IMR-90 (cell line): ENCODE results near the gene SNAPC2. TPM values are rescaled to one million over a fixed set of nuclear protein-coding genes. Genes with fewer than 3 reads are reported as not detected.

Source experiments
- polyA plus RNA-seq, 3 experiments: library from polyadenylated mRNA; depleted of rRNA; stranded (reverse); fragments of >200 nt; gene quantifications; 2 replicates each; pipeline ENCODE4 v1.2.3, GENCODE V29; 2012; ENCODE audit warnings: low replicate concordance in 1 of 3
- total RNA-seq: library from RNA; depleted of rRNA; stranded (reverse); fragments of >200 nt; gene quantifications from 2 replicates; pipeline ENCODE4 v1.2.3, GENCODE V29; 2012; rRNA removed

Gene SNAPC2
- total and polyA plus RNA-seq, 2 of the 4 experiments (the other 2 are of a cell fraction): 12.5 to 29.2 TPM

Other genes starting within 250 kb of the SNAPC2 start
- not detected in 2 replicates for gene MCEMP1, start 243.2 kb upstream of the SNAPC2 start, total RNA-seq
- gene MCEMP1, start 243.2 kb upstream of the SNAPC2 start, polyA plus RNA-seq (2012; rRNA removed): 0.15 TPM in 1 of 2 replicates, not detected in the other
- 54.7 and 73.0 TPM in 2 replicates for gene TRAPPC5, start 239.5 kb upstream of the SNAPC2 start, total RNA-seq
- 109 and 185 TPM in 2 replicates for gene TRAPPC5, start 239.5 kb upstream of the SNAPC2 start, polyA plus RNA-seq (2012; rRNA removed)
- not detected in 2 replicates for gene FCER2, start 218.2 kb upstream of the SNAPC2 start, total RNA-seq
- not detected in 2 replicates for gene FCER2, start 218.2 kb upstream of the SNAPC2 start, polyA plus RNA-seq (2012; rRNA removed)
- not detected in 2 replicates for gene CLEC4G, start 188.2 kb upstream of the SNAPC2 start, total RNA-seq
- gene CLEC4G, start 188.2 kb upstream of the SNAPC2 start, polyA plus RNA-seq (2012; rRNA removed): not detected in 2 replicates
- gene CD209, start 172.8 kb upstream of the SNAPC2 start, total RNA-seq: not detected in 2 replicates
- gene CD209, start 172.8 kb upstream of the SNAPC2 start, polyA plus RNA-seq (2012; rRNA removed): not detected in 2 replicates
- not detected in 2 replicates for gene CLEC4M, start 157.1 kb upstream of the SNAPC2 start, total RNA-seq
- gene CLEC4M, start 157.1 kb upstream of the SNAPC2 start, polyA plus RNA-seq (2012; rRNA removed): not detected in 2 replicates
- 12.7 and 15.0 TPM in 2 replicates for gene EVI5L, start 90.1 kb upstream of the SNAPC2 start, total RNA-seq
- gene EVI5L, start 90.1 kb upstream of the SNAPC2 start, polyA plus RNA-seq (2012; rRNA removed): 14.6 and 15.0 TPM in 2 replicates
- not detected in 2 replicates for gene PRR36, start 45.9 kb upstream of the SNAPC2 start, total RNA-seq
- 0.02 and 0.06 TPM in 2 replicates for gene PRR36, start 45.9 kb upstream of the SNAPC2 start, polyA plus RNA-seq (2012; rRNA removed)
- 6.9 and 7.2 TPM in 2 replicates for gene LRRC8E, start 31.8 kb upstream of the SNAPC2 start, total RNA-seq
- 6.4 and 6.9 TPM in 2 replicates for gene LRRC8E, start 31.8 kb upstream of the SNAPC2 start, polyA plus RNA-seq (2012; rRNA removed)
- gene MAP2K7, start 16.5 kb upstream of the SNAPC2 start, total RNA-seq: 3.9 and 4.1 TPM in 2 replicates
- 15.6 TPM in 2 replicates for gene MAP2K7, start 16.5 kb upstream of the SNAPC2 start, polyA plus RNA-seq (2012; rRNA removed)
- gene TGFBR3L, start 5.5 kb upstream of the SNAPC2 start, total RNA-seq: not detected in 2 replicates
- gene TGFBR3L, start 5.5 kb upstream of the SNAPC2 start, polyA plus RNA-seq (2012; rRNA removed): 0.94 and 2.2 TPM in 2 replicates
- gene CTXN1, start 5.8 kb downstream of the SNAPC2 start, total RNA-seq: 0.36 and 0.56 TPM in 2 replicates
- 7.4 and 12.8 TPM in 2 replicates for gene CTXN1, start 5.8 kb downstream of the SNAPC2 start, polyA plus RNA-seq (2012; rRNA removed)
- 37.6 and 43.0 TPM in 2 replicates for gene TIMM44, start 23.3 kb downstream of the SNAPC2 start, total RNA-seq
- 52.3 and 65.3 TPM in 2 replicates for gene TIMM44, start 23.3 kb downstream of the SNAPC2 start, polyA plus RNA-seq (2012; rRNA removed)
- 56.9 and 59.0 TPM in 2 replicates for gene ELAVL1, start 85.3 kb downstream of the SNAPC2 start, total RNA-seq
- 51.3 and 55.6 TPM in 2 replicates for gene ELAVL1, start 85.3 kb downstream of the SNAPC2 start, polyA plus RNA-seq (2012; rRNA removed)
- gene CCL25, start 132.4 kb downstream of the SNAPC2 start, total RNA-seq: not detected in 2 replicates
- gene CCL25, start 132.4 kb downstream of the SNAPC2 start, polyA plus RNA-seq (2012; rRNA removed): not detected in 2 replicates
- gene FBN3, start 229.3 kb downstream of the SNAPC2 start, total RNA-seq: not detected in 2 replicates
- gene FBN3, start 229.3 kb downstream of the SNAPC2 start, polyA plus RNA-seq (2012; rRNA removed): not detected in 2 replicates